IPS DF 4.7 (cell line): Measurements from ENCODE around the gene FNDC11.
"Not testable (repeated sequence)": the region's sequence is repeated elsewhere in the genome, so short reads cannot be mapped to it uniquely, and the experiment has no call there.

Experiments
- DNase-seq: peaks from one replicate; pipeline ENCODE4 v3.0.0-alpha.2; 2013; ENCODE audit warnings: low spot score; ENCODE audit errors: extremely low read depth

Gene FNDC11, protein sequence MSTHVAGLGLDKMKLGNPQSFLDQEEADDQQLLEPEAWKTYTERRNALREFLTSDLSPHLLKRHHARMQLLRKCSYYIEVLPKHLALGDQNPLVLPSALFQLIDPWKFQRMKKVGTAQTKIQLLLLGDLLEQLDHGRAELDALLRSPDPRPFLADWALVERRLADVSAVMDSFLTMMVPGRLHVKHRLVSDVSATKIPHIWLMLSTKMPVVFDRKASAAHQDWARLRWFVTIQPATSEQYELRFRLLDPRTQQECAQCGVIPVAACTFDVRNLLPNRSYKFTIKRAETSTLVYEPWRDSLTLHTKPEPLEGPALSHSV

GRCh38 chr20:63553933-63554290 lies at the start of gene FNDC11:
Gene FNDC11 (plus strand): TSS chr20:63554159. CDS start chr20:63555664, 1,505 bp downstream.
- no peak for DNase-seq

DNA sequence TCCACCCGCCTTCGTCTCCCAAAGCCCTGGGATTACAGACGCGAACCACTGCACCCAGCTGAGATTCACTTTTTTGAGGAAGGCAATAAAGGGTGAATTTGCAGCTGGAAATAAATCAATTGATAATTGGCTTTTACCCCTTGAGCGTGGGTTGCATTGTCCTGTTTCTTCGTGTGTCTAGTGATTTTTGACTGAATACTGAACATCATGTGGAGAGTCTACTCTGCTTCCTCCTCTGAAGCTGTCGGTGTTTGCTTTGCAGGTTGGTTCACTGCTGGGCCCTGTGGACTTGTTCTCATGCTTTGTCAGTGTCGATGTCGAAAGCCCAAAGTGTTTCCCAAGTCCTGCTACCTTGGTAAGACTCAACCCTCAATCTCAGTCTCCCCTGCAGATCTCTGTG lies 49.3 kb upstream of the FNDC11 start:
- DNase-seq = no peak

GRCh38 chr20:63505281-63505680 lies 48.7 kb upstream of the FNDC11 start:
- DNase-seq = no peak

GRCh38 chr20:63505723-63506122 lies 48.2 kb upstream of the FNDC11 start:
- no peak for DNase-seq

- DNase-seq = no peak
Measured at GRCh38 chr20:63507083-63507743, 46.7 kb upstream of the FNDC11 start.

- no peak for DNase-seq
Measured at GRCh38 chr20:63508072-63508768, 45.7 kb upstream of the FNDC11 start.

- DNase-seq = no peak
Measured at GRCh38 chr20:63509088-63509564, 44.8 kb upstream of the FNDC11 start.

GRCh38 chr20:63513207-63513606 lies 40.8 kb upstream of the FNDC11 start:
- DNase-seq = no peak

- not testable (repeated sequence) for DNase-seq
Measured at GRCh38 chr20:63514520-63514919, 39.4 kb upstream of the FNDC11 start.

DNA sequence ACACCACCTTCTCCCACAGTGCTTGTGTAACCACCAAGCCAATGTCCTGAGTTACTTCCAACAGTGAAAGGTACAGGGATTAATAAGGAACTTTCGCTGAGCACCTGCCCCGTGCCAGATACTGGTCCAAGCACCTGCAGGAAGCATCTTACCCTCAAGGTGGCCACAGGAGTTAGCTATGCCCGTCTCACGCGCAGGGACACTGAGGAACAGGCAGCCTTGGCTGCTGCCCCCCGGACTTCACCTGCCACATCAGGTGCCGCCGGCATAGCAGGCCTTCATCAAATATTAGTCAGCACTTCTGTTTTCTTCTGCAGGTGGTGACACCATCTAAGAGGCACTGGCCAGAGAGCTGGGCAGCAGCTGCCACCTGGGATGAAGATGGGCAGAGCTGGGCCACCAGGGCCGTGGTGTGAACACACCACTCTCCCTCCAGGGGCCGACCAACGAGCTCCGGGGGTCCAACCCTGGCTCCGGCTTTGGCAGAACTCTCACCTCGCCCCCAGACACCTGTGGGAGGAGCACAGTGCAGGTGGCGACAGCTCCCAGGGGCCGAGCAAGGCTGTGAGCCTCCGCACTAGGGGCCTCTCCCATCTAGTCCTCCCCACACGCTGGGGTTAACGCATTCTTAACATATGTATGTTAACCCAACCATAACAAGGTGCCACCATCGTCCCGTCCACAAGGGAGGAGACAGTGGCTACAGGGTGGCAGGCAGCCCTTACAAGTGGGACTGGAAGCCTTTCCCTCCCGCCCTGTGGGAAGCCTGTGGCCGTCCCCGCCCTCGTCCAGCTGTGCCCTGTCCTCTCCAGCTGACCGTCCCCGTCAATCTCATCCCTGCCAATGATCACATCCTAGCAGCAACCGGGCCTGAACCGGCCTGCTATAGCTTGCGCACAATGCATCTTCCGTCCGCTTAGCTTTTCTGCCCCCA lies 36.3 kb upstream of the FNDC11 start:
- no peak for DNase-seq

GRCh38 chr20:63518351-63518861 lies 35.6 kb upstream of the FNDC11 start:
- DNase-seq = no peak

DNA sequence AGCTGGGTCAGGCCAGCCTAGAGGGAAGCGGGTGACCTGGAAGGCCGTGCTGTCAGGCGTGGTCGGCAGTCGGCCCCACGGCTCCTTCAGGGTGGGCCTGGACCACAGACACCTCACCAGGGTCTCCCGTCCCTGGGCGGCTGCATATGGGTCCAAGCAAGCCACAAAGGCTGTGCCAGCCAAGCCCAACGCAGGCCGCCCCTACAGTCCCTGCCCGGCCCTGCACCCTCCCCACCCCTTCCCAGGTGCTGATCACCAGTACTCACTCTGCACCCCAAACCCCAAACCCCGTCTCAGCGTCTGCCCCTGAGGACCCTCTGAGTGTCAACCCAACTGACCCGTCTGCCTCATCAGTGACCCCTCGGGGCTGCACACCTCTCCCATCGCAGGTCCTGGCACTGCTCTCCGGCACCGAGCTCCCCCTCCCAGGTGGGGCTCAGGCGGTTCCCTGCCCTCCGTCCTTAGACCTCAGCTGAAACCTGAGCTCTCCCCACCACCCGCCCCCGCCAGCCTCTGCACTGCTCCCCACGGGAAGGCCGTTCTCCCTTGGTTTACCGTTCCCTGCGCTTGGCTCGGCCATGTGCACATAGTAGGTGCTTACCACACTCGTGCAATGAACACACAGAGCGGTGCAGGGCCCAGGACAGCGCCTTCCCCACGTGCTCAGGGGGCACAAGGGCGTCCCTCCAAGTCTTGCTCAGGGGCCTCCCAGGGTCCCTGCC lies 34.9 kb upstream of the FNDC11 start:
- DNase-seq = no peak

GRCh38 chr20:63519668-63520503 lies 34.1 kb upstream of the FNDC11 start:
- DNase-seq = no peak

GRCh38 chr20:63520504-63520933 lies 33.4 kb upstream of the FNDC11 start, which contains the start of gene PPDPF:
Gene PPDPF (plus strand): TSS chr20:63520765. CDS start chr20:63521309, 544 bp downstream.
- DNase-seq = no peak

DNA sequence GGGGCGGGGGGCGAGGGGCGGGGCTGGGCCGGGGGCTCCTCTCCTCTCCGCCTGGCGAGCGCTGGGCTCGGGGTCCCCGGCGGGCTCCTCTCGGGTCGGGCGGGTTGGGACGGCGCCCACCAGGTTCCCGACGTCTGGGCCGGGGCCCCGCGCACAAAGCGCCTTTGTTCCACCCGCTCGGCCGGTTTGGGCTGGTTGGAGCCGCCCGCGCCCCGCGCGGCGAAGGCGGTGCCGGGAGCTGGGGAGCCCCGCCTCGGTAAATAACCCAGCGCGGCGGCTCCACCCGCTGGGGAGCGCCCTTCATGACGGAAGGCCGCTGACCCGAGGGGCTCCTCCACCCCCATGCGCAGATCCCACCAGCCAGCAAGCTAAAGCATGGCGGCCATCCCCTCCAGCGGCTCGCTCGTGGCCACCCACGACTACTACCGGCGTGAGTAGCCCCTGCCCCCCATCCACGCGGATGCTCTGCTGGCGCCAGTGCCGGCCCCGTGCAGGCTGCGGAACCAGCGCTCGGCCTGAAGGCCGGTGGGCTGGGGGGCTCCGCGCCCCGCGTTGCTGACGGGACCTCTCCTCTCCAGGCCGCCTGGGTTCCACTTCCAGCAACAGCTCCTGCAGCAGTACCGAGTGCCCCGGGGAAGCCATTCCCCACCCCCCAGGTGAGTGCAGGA lies 32.9 kb upstream of the FNDC11 start:
- no peak for DNase-seq

DNA sequence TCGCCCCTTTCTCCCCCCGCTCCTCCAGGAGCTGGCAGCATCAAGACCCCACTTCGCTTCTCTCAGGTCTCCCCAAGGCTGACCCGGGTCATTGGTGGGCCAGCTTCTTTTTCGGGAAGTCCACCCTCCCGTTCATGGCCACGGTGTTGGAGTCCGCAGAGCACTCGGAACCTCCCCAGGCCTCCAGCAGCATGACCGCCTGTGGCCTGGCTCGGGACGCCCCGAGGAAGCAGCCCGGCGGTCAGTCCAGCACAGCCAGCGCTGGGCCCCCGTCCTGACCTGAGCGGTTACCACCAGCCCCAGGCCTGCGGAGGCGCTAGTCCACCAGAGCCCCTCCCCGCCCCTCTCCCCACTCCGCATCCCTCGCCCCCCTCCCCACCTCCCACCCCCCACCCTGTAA lies 32.4 kb upstream of the FNDC11 start:
- no peak for DNase-seq

DNA sequence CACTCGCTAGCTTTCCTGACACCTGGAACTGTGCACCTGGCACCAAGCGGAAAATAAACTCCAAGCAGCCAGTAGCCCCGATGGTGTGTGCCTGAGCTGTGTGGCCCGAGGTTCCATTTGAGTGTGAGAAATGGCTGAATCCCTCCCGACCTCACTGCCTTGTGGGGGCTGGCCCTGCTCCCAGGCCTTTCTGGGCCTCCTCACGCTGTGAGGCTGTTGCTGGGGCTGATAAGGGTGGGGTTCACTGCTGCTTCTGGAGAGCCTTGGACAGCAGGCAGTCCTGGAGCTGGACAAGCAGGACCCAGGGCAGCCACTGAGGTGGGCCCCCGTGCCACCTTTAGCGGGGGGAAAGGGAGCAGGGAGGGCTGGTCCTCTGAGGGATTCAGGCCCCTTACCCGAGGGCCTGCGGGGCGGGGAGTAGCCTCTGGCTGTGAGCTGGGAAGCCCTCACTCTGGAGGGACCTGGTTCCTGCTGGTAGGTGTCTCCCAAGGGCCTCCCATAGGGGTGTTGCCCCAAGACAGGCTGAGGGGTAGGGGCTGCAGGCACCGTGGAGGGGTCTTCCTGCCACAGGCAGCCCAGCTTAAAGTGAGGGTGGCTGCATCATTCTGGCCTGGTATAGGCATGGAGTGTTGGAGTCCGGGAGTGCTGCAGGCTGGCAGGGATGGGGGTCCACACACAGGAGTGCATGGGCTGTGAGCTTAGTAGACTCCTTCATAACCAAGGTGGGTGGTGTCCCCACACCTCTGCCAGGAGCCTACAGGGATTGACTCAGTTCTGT lies 31.7 kb upstream of the FNDC11 start:
- DNase-seq = no peak
